ENCODE data around the gene S100A16.

Gene S100A16

GRCh38 chr1:153560771-153561465 lies 52.0 kb downstream of the S100A16 start:
- no peak for DNase-seq

- DNase-seq = no peak
Measured at GRCh38 chr1:153560241-153560640, 52.7 kb downstream of the S100A16 start.

GRCh38 chr1:153557877-153558276 lies 55.1 kb downstream of the S100A16 start:
- no peak for DNase-seq

All from 8988T (cell line).